ENCODE measurements around the gene TSPAN32. TPM values are rescaled to one million over a fixed set of nuclear protein-coding genes. Genes with fewer than 3 reads are reported as not detected.

Gene TSPAN32
- polyA plus RNA-seq, 1 experiment, result 0.14 TPM

- H3K9me3 ChIP-seq (ENCODE audit: control insufficient read depth, insufficient read depth, low read length), result no peaks in the 10 kb centered on the region
- POLR2A ChIA-PET, result no interaction called here
- H3K27me3 ChIP-seq (ENCODE audit: control insufficient read depth, insufficient read depth, low read length), result peaks cover 14% of the 10 kb centered on the region
Measured at GRCh38 chr11:2300936-2301630, 730 bp upstream of the TSPAN32 start.

GRCh38 chr11:2302306-2302895, 588 bp downstream of the TSPAN32 start:
- Histone ChIP-seq H3K27ac (ENCODE audit: low read depth, low read length) (no peak overlapping the region), H3K4me3 (ENCODE audit: low read depth, low read length) (no peak overlapping the region), H3K9me3 (ENCODE audit: control insufficient read depth, insufficient read depth, low read length) (no peaks in the 10 kb centered on the region), H3K27me3 (ENCODE audit: control insufficient read depth, insufficient read depth, low read length) (peaks cover 12% of the 10 kb centered on the region)
- ChIA-PET POLR2A (no interaction called here), CTCF (interaction anchor here (1.1 to 4.9 kb wide), 2 partner anchors 105 to 118 kb away, joined by 5 to 116 read pairs; no protein-coding TSS in a partner anchor)
- TF ChIP-seq CTCF (IDR thresholded peaks at IDR 0.05; ENCODE audit: low read depth, low read length), result no peak
- DNase-seq (ENCODE audit: low read depth, low spot score), result no peak

More at GRCh38 chr11:2300936-2301630, 730 bp upstream of the TSPAN32 start:
- CTCF ChIA-PET, result interaction anchor here (0.7 to 1.1 kb wide), 3 partner anchors 104 to 241 kb away, joined by 5 to 6 read pairs (median 5); no protein-coding TSS in a partner anchor
- TF ChIP-seq CTCF (IDR thresholded peaks at IDR 0.05; ENCODE audit: low read depth, low read length), result no peak
- no peak for DNase-seq (ENCODE audit: low read depth, low spot score)
- H3K27ac ChIP-seq (ENCODE audit: low read depth, low read length), result no peak overlapping the region
- H3K4me3 ChIP-seq (ENCODE audit: low read depth, low read length), result no peak overlapping the region

- no peaks in the 10 kb centered on the region for H3K9me3 ChIP-seq (ENCODE audit: control insufficient read depth, insufficient read depth, low read length)
- DNase-seq (ENCODE audit: low read depth, low spot score), result no peak
- no peak overlapping the region for H3K4me3 ChIP-seq (ENCODE audit: low read depth, low read length)
- H3K27ac ChIP-seq (ENCODE audit: low read depth, low read length), result no peak overlapping the region
- no peak for TF ChIP-seq CTCF (IDR thresholded peaks at IDR 0.05; ENCODE audit: low read depth, low read length)
- ChIA-PET CTCF (interaction anchor here (4.9 kb wide), 1 partner anchor 117 kb away, joined by 116 read pairs; no protein-coding TSS in a partner anchor), POLR2A (no interaction called here)
- peaks cover 6% of the 10 kb centered on the region for H3K27me3 ChIP-seq (ENCODE audit: control insufficient read depth, insufficient read depth, low read length)
Measured at GRCh38 chr11:2302896-2303626, 1.2 kb downstream of the TSPAN32 start.

GRCh38 chr11:2303627-2304505, 2.1 kb downstream of the TSPAN32 start:
- POLR2A ChIA-PET, result interaction anchor here (1.0 to 1.8 kb wide), 2 partner anchors 83 to 97 kb away, joined by 3 to 8 read pairs; partner anchors contain the start of gene TSSC4
- no peak for TF ChIP-seq CTCF (IDR thresholded peaks at IDR 0.05; ENCODE audit: low read depth, low read length)
- no peak for DNase-seq (ENCODE audit: low read depth, low spot score)

More at GRCh38 chr11:2303627-2304505, 2.1 kb downstream of the TSPAN32 start:
- peaks cover 5% of the 10 kb centered on the region for H3K27me3 ChIP-seq (ENCODE audit: control insufficient read depth, insufficient read depth, low read length)
- CTCF ChIA-PET, result interaction anchor here (1.4 to 4.9 kb wide), 6 partner anchors 34 to 227 kb away, joined by 4 to 116 read pairs (median 9); partner anchors contain the start of gene TSSC4
- no peak overlapping the region for H3K4me3 ChIP-seq (ENCODE audit: low read depth, low read length)
- no peaks in the 10 kb centered on the region for H3K9me3 ChIP-seq (ENCODE audit: control insufficient read depth, insufficient read depth, low read length)
- H3K27ac ChIP-seq (ENCODE audit: low read depth, low read length), result no peak overlapping the region

Data from AG04450 (cell line).